ENCODE data around the gene ZNF513.
A peak's percentile ranks its signal among the peaks of the same experiment; 100 is the strongest.

ZNF513 gene

DNA sequence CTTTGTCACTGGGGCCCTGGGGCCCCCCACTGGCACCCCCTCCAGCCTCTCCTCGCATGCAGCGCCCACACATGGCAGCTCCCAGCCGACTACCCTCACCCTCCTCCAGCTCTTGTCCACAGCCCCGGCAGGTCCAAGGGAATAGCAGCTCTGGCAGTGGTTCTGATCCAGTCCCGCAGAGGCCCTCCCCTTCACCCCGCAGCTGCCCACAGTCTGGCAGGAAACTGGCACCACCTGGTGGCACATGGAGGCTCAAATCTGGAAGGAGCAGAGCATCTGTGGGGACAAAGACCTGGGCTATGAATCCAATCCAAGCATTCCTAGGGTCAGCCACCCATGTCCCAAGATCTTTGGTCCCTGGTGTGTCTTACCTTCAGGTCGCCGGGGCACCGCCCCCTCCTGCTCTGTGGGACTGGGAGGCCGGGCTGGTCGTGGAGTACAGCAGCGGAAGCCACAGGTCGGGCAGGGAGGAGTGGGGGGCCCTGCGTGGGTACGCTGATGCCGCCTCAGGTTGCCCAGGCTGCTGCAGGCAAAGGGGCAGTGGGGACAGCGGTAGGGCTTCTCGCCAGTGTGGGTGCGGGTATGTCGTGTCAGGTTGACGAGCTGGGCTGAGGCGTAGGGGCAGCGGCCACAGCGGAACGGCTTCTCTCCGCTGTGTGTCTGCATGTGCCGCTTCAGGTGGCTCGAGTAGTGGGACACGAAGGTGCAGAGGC, 2.3 kb downstream of the ZNF513 start:
- no peaks in the 10 kb centered on the region for H3K27me3 ChIP-seq
- no peaks in the 10 kb centered on the region for H3K9me3 ChIP-seq (replicated peaks in 1 of 11)
- peak overlapping the region; percentile 89 to 99 (median 93); a peak in 19 of 22 replicates for H3K4me2 ChIP-seq
- TF ChIP-seq Cebpa-rat (IDR thresholded peaks at IDR 0.05) = no peak
- peak overlapping the region in 7 of 10 experiments; percentile 67 to 80 (median 74); a peak in 7 of 20 replicates for H3K4me3 ChIP-seq
- H3K36me3 ChIP-seq = peaks cover 72 to 88% (median 82%) of the 10 kb centered on the region in 11 experiments
- peaks cover 24 to 55% (median 32%) of the 10 kb centered on the region in 10 experiments for H3K4me1 ChIP-seq
- peak overlapping the region; percentile 82 to 94 (median 88); a peak in 20 of 22 replicates for H3K9ac ChIP-seq
- H4K20me1 ChIP-seq = peaks cover 8 to 49% (median 38%) of the 10 kb centered on the region in 11 experiments; a peak in 15 of 22 replicates
- H3K27ac ChIP-seq = peak overlapping the region in 6 of 11 experiments; percentile 8 to 94 (median 60); a peak in 8 of 22 replicates

DNA sequence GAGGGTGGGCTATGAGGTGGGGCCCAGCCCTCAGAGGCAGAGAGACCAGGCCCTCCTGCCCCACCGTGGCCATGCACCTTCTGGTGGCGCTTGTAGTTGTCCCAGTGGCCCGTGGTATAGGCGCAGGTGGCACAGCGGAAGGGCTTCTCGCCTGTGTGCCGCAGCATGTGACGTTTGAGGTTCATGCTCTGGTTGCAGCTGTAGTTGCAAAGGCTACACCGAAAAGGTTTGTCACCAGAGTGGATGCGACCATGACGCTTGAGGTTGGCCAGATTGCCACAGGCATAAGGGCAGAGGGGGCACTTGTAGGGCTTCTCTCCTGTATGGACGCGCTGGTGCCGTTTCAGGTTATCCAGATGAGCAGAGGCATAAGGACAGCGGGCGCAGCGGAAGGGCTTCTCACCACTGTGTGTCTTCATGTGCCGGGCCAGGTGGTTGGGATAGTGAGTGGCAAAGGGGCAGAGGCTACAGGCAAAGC, 2.9 kb downstream of the ZNF513 start:
- Histone ChIP-seq H3K9me3 (replicated peaks in 1 of 11) (no peaks in the 10 kb centered on the region), H3K4me3 (no peak overlapping the region), H3K27ac (peak overlapping the region in 1 of 11 experiments; percentile 34; a peak in 1 of 22 replicates), H4K20me1 (peaks cover 8 to 49% (median 38%) of the 10 kb centered on the region in 11 experiments; a peak in 15 of 22 replicates), H3K27me3 (no peaks in the 10 kb centered on the region), H3K4me1 (peaks cover 30 to 59% (median 38%) of the 10 kb centered on the region in 10 experiments), H3K36me3 (peaks cover 74 to 88% (median 81%) of the 10 kb centered on the region in 11 experiments), H3K9ac (peak overlapping the region in 6 of 11 experiments; percentile 9 to 94 (median 88); a peak in 8 of 22 replicates), H3K4me2 (peak overlapping the region in 5 of 11 experiments; percentile 89 to 99 (median 92); a peak in 6 of 22 replicates)
- no peak for TF ChIP-seq Cebpa-rat (IDR thresholded peaks at IDR 0.05)

DNA sequence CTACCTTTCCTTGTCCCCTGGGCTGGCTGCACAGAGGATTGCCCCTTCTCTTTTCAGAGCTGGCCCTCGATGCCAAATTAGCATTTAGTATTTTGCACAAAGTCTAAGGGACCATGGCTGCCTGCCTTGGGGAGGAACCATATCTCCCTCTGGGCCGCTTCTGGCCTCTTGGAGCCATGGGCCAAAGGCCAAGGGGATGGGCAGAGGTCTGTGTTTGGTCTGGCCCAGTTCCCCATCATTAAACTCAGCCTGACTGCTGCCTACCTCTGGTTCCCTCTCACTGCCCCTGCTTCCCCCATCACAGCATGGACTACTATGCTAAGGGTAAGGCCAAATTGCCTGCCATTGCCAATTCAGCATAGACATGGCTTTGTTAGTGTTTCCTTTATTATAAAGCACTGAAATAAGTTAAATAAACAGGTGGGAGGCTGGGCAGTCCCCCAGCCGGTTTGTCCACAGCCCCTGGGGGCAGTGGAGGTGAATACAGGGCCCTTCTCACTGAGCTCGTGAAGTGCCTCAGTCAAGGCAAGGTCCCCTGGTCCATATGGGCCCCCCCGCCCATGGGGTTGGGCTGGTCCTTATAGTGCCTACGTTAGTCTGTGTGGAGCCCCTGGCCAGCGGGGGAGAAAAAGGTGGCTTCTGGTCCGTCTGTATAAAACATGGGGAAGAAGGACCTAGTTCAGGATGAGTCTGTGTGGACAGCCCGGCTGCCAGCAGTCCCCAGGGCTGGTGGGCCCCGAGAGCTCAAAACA, 3.5 kb downstream of the ZNF513 start:
- Histone ChIP-seq H3K4me1 (peaks cover 36 to 65% (median 44%) of the 10 kb centered on the region in 10 experiments), H3K4me2 (no peak overlapping the region; a peak in 1 of 22 replicates), H3K27ac (no peak overlapping the region), H3K27me3 (no peaks in the 10 kb centered on the region), H4K20me1 (peaks cover 11 to 50% (median 39%) of the 10 kb centered on the region in 11 experiments; a peak in 15 of 22 replicates), H3K9me3 (replicated peaks in 1 of 11) (no peaks in the 10 kb centered on the region), H3K36me3 (peaks cover 68 to 88% (median 76%) of the 10 kb centered on the region in 11 experiments), H3K9ac (peak overlapping the region in 2 of 11 experiments; percentile 3 to 9; a peak in 4 of 22 replicates), H3K4me3 (no peak overlapping the region)
- TF ChIP-seq Cebpa-rat (IDR thresholded peaks at IDR 0.05) = no peak

DNA sequence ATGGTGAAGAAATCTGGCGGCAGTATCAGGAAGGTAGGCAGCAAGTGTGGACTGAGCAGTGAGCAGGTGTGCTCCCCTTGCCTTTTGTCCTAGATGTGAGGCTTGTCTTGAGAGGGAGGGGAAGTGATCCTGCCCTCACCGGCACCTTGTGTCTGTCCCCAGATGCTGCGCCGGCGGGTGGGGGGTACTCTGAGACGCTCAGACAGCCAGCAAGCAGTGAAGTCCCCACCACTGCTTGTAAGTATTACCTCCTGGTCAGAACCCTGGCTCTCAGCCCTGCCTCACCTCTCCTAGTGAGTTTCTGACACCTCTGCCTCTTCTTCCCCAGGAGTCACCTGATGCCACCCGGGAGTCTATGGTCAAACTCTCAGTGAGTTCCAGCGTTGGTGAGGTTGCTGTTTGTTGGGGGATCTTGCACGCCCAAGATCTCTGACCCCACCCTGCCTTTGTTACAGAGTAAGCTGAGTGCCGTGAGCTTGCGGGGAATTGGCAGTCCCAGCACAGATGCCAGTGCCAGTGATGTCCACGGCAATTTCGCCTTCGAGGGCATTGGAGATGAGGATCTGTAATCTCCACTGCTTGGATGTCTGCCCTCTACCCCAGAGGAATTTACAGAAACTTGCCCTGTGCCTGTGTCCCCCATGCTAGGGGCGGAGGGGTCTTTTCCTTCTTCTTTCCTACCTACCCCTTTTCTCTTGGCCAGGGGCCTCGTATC, 4.2 kb downstream of the ZNF513 start:
- no peak overlapping the region for H3K27ac ChIP-seq
- H4K20me1 ChIP-seq = peaks cover 17 to 50% (median 39%) of the 10 kb centered on the region in 11 experiments; a peak in 16 of 22 replicates
- H3K36me3 ChIP-seq = peaks cover 61 to 83% (median 69%) of the 10 kb centered on the region in 11 experiments
- H3K9ac ChIP-seq = peak overlapping the region in 2 of 11 experiments; percentile 3 to 9; a peak in 4 of 22 replicates
- H3K4me1 ChIP-seq = peaks cover 43 to 69% (median 51%) of the 10 kb centered on the region in 10 experiments
- TF ChIP-seq Cebpa-rat (IDR thresholded peaks at IDR 0.05) = no peak
- H3K4me2 ChIP-seq = no peak overlapping the region
- no peaks in the 10 kb centered on the region for H3K9me3 ChIP-seq (replicated peaks in 1 of 11)
- no peak overlapping the region for H3K4me3 ChIP-seq
- no peaks in the 10 kb centered on the region for H3K27me3 ChIP-seq

DNA sequence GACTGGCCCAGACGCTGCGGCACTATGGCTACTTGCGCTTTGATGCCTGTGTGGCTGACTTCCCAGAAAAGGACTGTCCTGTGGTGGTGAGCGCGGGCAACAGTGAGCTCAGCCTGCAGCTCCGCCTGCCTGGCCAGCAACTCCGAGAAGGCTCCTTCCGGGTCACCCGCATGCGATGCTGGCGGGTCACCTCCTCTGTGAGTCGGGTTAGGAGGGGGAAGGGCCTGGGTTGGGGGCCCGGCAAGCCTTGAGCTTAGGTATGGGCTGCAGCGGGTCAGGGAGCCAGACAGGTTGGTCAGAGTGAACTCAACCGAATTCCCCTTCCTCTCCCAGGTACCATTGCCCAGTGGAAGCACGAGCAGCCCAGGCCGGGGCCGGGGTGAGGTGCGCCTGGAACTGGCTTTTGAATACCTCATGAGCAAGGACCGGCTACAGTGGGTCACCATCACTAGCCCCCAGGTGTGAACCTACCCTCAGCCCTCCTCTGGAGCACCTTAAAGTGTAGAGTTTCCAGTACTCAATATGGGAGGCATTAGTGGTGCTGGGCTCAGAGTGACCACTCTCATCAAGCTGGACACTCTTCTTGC, 4.9 kb downstream of the ZNF513 start:
- no peak overlapping the region for H3K9ac ChIP-seq

DNA sequence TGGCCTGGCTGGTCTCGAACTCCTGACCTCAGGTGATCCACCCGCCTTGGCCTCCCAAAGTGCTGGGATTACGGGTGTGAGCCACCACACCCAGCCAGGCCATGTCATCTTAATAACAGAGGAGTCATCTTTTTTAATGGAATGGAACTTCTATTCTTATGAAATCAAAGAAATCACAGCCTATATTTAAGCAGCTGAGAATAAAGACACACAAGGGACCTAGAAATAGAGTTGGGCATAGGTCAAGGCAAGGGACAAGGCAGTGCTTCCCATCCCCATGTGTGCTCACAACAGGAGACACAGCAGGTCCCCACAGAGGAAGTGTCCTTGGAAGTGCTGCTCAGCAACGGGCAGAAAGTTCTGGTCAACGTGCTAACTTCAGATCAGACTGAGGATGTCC, 7.0 kb downstream of the ZNF513 start:
- Histone ChIP-seq H3K4me1 (peaks cover 38 to 57% (median 44%) of the 10 kb centered on the region in 10 experiments), H3K27me3 (no peaks in the 10 kb centered on the region), H4K20me1 (peaks cover 17 to 59% (median 44%) of the 10 kb centered on the region in 11 experiments; a peak in 17 of 22 replicates), H3K4me3 (no peak overlapping the region), H3K9ac (peak overlapping the region in 1 of 11 experiments; percentile 15; a peak in 1 of 22 replicates), H3K4me2 (peak overlapping the region; percentile 80 to 94 (median 88); a peak in 15 of 22 replicates), H3K27ac (no peak overlapping the region), H3K9me3 (replicated peaks in 1 of 11) (no peaks in the 10 kb centered on the region), H3K36me3 (peaks cover 58 to 74% (median 63%) of the 10 kb centered on the region in 11 experiments)
- TF ChIP-seq Cebpa-rat (IDR thresholded peaks at IDR 0.05) = no peak

More for the DNA sequence above, 4.9 kb downstream of the ZNF513 start:
- no peak overlapping the region for H3K27ac ChIP-seq
- H3K27me3 ChIP-seq = no peaks in the 10 kb centered on the region
- no peak overlapping the region for H3K4me2 ChIP-seq
- peaks cover 59 to 79% (median 63%) of the 10 kb centered on the region in 11 experiments for H3K36me3 ChIP-seq
- no peak for TF ChIP-seq Cebpa-rat (IDR thresholded peaks at IDR 0.05)
- H3K4me3 ChIP-seq = no peak overlapping the region
- H3K9me3 ChIP-seq (replicated peaks in 1 of 11) = no peaks in the 10 kb centered on the region
- H3K4me1 ChIP-seq = peaks cover 44 to 62% (median 48%) of the 10 kb centered on the region in 10 experiments
- H4K20me1 ChIP-seq = peaks cover 17 to 50% (median 39%) of the 10 kb centered on the region in 11 experiments; a peak in 16 of 22 replicates

DNA sequence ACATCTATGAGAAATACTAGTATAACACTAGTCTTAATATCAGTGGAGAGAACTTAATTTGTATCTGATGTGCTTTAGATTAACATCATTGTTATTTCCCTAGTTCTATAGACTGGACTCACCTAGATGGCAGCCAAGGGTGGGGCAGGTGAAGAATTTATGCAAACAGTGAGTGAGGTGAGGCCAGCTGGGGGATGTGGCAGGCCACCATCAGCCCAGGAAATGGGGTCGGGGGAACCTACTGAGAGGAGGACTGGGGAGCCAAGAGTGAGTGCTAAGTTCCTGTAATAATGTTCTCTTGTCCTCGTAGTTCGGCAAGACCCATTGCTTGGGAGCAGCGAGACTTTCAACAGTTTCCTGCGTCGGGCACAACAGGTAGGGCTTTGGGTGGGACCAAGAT, 7.6 kb downstream of the ZNF513 start:
- peak overlapping the region in 4 of 10 experiments; percentile 1 to 93 (median 89); a peak in 7 of 20 replicates for H3K4me3 ChIP-seq
- H3K4me2 ChIP-seq = peak overlapping the region; percentile 80 to 94 (median 88)
- peak overlapping the region; percentile 92 to 100 (median 97); a peak in 14 of 22 replicates for H3K9ac ChIP-seq
- H3K27ac ChIP-seq = peak overlapping the region in 9 of 11 experiments; percentile 24 to 99 (median 98); a peak in 13 of 22 replicates
- peaks cover 41 to 57% (median 45%) of the 10 kb centered on the region in 10 experiments for H3K4me1 ChIP-seq
- H3K27me3 ChIP-seq = no peaks in the 10 kb centered on the region
- H3K36me3 ChIP-seq = peaks cover 58 to 74% (median 63%) of the 10 kb centered on the region in 11 experiments
- no peaks in the 10 kb centered on the region for H3K9me3 ChIP-seq (replicated peaks in 1 of 11)
- no peak for TF ChIP-seq Cebpa-rat (IDR thresholded peaks at IDR 0.05)
- H4K20me1 ChIP-seq = peaks cover 17 to 58% (median 38%) of the 10 kb centered on the region in 11 experiments; a peak in 17 of 22 replicates

Data from BLaER1 treated with 17β-estradiol and CSF1 and Interleukin-3, amounts not matched to agents 10 nM and 100 nM (cell line).